T-helper 2 cell treated with Interferon-gamma antibody and Interleukin-4, amounts not matched to agents 5 μg/mL and 100 μg/mL, for 36 hours (primary cell): ENCODE data around the gene MRPL11.
"Not testable (repeated sequence)": the region's sequence is repeated elsewhere in the genome, so short reads cannot be mapped to it uniquely, and the experiment has no call there.

Source experiments
- DNase-seq: peaks from one replicate; pipeline ENCODE4 v3.0.0; 2021; ENCODE audit warnings: low spot score
- H3K27ac Mint-ChIP-seq: one replicate; pipeline ENCODE4 v1.8.0; 2021; ENCODE audit warnings: mild to moderate bottlenecking, mixed read lengths
- H3K27me3 Mint-ChIP-seq: one replicate; pipeline ENCODE4 v1.8.0; 2021; ENCODE audit warnings: low read depth, mixed read lengths
- H3K36me3 Mint-ChIP-seq: one replicate; pipeline ENCODE4 v1.8.0; 2021; ENCODE audit warnings: low read depth, mixed read lengths
- H3K4me1 Mint-ChIP-seq: one replicate; pipeline ENCODE4 v1.8.0; 2021; ENCODE audit warnings: low read depth, mixed read lengths
- H3K4me3 Mint-ChIP-seq: one replicate; pipeline ENCODE4 v1.8.0; 2022; ENCODE audit warnings: mild to moderate bottlenecking, moderate library complexity, mixed read lengths
- H3K9me3 Mint-ChIP-seq: one replicate; pipeline ENCODE4 v1.8.0; 2021; ENCODE audit warnings: mixed read lengths

Gene MRPL11

DNA sequence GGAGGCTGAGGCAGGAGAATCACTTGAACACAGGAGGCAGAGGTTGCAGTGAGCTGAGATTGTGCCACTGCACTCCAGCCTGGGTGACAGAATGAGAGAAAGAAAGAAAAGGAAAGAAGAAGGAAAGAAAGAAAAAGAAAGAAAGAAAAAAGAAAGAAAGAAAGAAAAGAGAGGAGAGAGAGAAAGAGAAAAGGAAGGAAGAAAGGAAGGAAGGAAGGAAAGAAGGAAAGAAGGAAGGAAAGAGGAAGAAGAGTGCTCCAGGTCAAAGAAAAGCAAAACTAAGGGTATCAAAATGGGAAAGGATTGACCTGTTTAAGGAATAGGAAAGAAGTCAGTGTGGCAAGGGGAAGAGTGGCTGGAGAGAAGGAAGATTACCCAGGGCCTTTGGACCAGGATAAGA lies 7.4 kb downstream of the MRPL11 start:
- peaks cover 18% of the 10 kb centered on the region for H3K36me3 Mint-ChIP-seq
- not testable (repeated sequence) for H3K27me3 Mint-ChIP-seq, H3K4me3 Mint-ChIP-seq, H3K9me3 Mint-ChIP-seq, DNase-seq, H3K4me1 Mint-ChIP-seq, H3K27ac Mint-ChIP-seq

- no peaks in the 10 kb centered on the region for H3K27me3 Mint-ChIP-seq
- H3K36me3 Mint-ChIP-seq, result peaks cover 9% of the 10 kb centered on the region
- H3K9me3 Mint-ChIP-seq, result no peaks in the 10 kb centered on the region
- no peak overlapping the region for H3K4me3 Mint-ChIP-seq
- peak; percentile 63 for DNase-seq
- H3K27ac Mint-ChIP-seq, result no peak overlapping the region
- H3K4me1 Mint-ChIP-seq, result no peaks in the 10 kb centered on the region
Observed at GRCh38 chr11:66429983-66430602, 8.6 kb downstream of the MRPL11 start.

GRCh38 chr11:66428933-66429332 lies 9.7 kb downstream of the MRPL11 start:
- H3K9me3 Mint-ChIP-seq, result no peaks in the 10 kb centered on the region

DNA sequence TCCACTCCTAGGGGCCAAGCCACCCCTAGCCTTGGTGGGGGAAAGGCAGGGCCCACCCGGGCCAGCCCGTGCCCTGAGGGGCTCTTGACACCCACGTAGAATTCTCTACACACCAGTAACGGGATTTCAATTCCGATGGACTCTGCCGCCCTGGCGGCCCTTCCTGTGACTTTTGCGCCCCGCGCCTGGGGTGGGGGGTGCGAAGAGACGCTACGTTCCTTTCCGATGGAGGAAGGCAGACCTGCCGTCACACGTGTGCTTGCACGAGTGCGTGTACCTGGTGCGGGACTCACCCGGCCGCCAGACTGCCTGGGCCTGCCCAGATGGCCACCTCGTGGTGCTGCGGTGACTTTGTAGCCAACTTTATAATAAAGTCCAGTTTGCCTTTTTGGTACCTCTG lies 12.3 kb downstream of the MRPL11 start:
- Mint-ChIP-seq H3K36me3 (no peaks in the 10 kb centered on the region), H3K4me3 (no peak overlapping the region), H3K4me1 (no peaks in the 10 kb centered on the region), H3K27ac (no peak overlapping the region), H3K9me3 (no peaks in the 10 kb centered on the region), H3K27me3 (peaks cover 4% of the 10 kb centered on the region)
- no peak for DNase-seq

More at GRCh38 chr11:66428933-66429332, 9.7 kb downstream of the MRPL11 start:
- Mint-ChIP-seq H3K4me1 (no peaks in the 10 kb centered on the region), H3K36me3 (peaks cover 6% of the 10 kb centered on the region), H3K27ac (no peak overlapping the region), H3K27me3 (no peaks in the 10 kb centered on the region), H3K4me3 (no peak overlapping the region)
- no peak for DNase-seq

DNA sequence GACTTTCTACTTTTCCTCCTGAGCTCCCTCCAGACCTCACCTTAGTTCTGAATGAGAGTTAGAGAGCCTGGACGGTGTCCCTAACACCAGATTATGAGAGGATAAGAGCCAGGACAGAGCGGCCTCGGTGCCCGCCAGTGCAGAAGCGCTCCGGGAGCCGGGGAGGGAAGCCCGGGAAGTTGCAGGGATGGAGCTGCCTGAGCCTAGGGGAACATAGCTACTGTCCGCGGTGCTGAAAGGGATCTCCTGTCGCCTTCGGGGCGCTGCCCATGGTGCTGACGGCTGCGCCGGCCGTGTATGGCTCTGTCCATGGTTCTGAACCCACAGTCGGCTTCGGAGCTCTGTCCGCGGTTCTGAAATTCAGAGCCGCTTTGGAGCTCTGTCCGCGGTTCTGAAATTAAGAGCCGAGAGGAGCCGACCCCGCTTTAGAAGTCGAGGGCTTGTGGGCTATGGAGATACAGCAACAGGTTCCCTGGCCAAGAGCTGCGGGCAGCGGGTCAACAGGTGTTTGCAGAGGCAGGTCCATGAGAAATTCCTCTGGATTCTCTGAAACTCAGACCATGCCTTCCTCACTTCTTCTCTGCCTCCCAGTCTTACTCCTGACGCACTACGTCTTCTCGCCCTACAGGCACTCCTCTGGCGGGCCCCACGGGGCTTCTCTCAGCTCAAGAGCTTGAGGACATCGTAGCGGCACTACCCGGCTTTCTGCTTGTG lies 17.0 kb downstream of the MRPL11 start:
- peak; percentile 84 for DNase-seq
- H3K9me3 Mint-ChIP-seq, result no peaks in the 10 kb centered on the region
- no peak overlapping the region for H3K27ac Mint-ChIP-seq
- no peaks in the 10 kb centered on the region for H3K36me3 Mint-ChIP-seq
- H3K4me1 Mint-ChIP-seq, result peaks cover 8% of the 10 kb centered on the region
- H3K4me3 Mint-ChIP-seq, result no peak overlapping the region
- peaks cover 22% of the 10 kb centered on the region for H3K27me3 Mint-ChIP-seq

DNA sequence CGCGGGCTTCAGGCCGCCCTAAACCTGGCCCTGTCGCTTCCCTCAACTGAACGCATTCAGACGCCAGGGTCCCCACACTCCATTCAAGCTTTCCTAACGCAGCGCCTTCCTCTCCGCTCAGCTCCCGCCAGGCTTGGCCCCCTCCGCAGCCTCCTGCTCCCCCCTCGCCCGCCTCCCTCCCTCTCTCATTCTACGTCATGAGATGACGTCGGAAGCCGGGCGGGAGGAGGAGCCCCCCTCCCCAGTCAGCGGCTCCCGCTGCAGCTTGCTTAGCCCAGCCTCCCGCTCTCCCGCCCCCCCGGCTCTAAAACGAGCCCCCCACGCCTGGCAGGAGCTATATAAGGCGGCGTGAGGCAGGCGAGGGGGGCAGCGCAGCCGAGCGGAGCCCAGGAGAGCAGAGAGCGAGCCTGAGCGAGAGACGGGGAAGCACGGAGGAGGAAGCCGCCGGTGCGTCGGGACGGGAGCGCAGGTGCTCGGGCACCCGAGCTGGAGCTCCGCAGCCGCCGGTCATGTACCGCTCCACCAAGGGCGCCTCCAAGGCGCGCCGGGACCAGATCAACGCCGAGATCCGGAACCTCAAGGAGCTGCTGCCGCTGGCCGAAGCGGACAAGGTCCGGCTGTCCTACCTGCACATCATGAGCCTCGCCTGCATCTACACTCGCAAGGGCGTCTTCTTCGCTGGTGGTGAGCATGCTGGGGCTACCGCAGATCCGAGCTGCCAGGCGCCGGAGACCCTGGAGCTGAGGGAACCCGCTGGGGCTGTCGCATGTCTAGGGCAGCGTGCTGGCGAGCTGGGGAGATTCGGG lies 17.8 kb downstream of the MRPL11 start, which contains the start of gene NPAS4:
TSS of gene NPAS4 (plus strand) at position 365 of the 806 bp plus-strand sequence. CDS start at position 510, 145 bp downstream.
- no peak within 1 kb of the TSS for H3K4me3 Mint-ChIP-seq
- H3K36me3 Mint-ChIP-seq, result no peaks in the 10 kb centered on the region
- DNase-seq, result no peak
- H3K27me3 Mint-ChIP-seq, result peaks cover 22% of the 10 kb centered on the region
- H3K4me1 Mint-ChIP-seq, result peaks cover 8% of the 10 kb centered on the region
- no peak within 1 kb of the TSS for H3K27ac Mint-ChIP-seq
- no peaks in the 10 kb centered on the region for H3K9me3 Mint-ChIP-seq

- H3K27ac Mint-ChIP-seq, result no peak overlapping the region
- peaks cover 29% of the 10 kb centered on the region for H3K27me3 Mint-ChIP-seq
- H3K4me1 Mint-ChIP-seq, result peaks cover 8% of the 10 kb centered on the region
- H3K36me3 Mint-ChIP-seq, result no peaks in the 10 kb centered on the region
- no peaks in the 10 kb centered on the region for H3K9me3 Mint-ChIP-seq
- DNase-seq, result no peak
- no peak overlapping the region for H3K4me3 Mint-ChIP-seq
Observed at GRCh38 chr11:66419825-66420224, 18.8 kb downstream of the MRPL11 start.

- no peak for DNase-seq
- no peak overlapping the region for H3K4me3 Mint-ChIP-seq
- peaks cover 8% of the 10 kb centered on the region for H3K4me1 Mint-ChIP-seq
- H3K27me3 Mint-ChIP-seq, result peaks cover 33% of the 10 kb centered on the region
- H3K36me3 Mint-ChIP-seq, result no peaks in the 10 kb centered on the region
- H3K9me3 Mint-ChIP-seq, result no peaks in the 10 kb centered on the region
- no peak overlapping the region for H3K27ac Mint-ChIP-seq
Observed at GRCh38 chr11:66418986-66419308, 19.7 kb downstream of the MRPL11 start.

DNA sequence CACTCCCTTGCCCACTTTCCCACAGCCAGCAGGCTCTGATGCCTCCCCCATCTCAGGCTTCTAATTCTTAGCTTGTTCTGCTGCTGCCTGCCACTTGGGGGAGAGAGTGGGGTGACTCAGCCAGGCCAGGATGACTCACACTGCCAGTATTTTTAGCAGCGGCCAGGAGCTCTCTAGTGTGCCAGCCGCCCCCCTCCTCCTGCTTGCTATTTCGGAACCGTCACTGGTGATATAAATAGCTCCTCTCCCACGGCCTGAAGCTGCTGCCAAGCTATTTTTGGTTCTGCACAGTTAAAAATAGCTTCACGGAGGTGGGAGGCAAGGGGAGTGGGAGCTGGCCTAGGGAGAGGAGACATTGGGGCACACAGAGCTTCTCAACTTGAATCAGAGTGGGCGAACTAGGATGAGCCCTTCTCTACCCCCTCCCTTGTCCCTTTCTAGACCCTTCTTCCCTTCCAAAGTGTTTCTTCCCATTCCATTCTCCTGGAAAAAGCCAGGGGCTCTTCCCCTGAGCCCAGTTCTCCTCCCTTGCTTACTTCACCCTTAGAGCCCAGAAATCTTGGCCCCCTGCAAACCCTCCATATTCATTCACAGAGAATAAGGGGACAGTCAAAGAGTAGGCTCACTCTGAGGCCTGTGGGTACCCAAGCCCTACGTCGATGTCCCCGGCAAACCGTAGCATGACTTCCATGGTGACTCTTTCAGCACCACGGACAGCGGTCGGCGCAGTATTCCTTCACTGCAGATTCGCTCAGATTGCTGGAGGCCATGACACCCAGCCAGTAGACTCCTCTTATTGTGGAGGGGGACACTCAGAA lies 20.3 kb downstream of the MRPL11 start:
- peak; percentile 78 for DNase-seq
- Mint-ChIP-seq H3K36me3 (no peaks in the 10 kb centered on the region), H3K27ac (no peak overlapping the region), H3K4me3 (no peak overlapping the region), H3K4me1 (peaks cover 8% of the 10 kb centered on the region), H3K27me3 (peaks cover 33% of the 10 kb centered on the region), H3K9me3 (no peaks in the 10 kb centered on the region)

DNA sequence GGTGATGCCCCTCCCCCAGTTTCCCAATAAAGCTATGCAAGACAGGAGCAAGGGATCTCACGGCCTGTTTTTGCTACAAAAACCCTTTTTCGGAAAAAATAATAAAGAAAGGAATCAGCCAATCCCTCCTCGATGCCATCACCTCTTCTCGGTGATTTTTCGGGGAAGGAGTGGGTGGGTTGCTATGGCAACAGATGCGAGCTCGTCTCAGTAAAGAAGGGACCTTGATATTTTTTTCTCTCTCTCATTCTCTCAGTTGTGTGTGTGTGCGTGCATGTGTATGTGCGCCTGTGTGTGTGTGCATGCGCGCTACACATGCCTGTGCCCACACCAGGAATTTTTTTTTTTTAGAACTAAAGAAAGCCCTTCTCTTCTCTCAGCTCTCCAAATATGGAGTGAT lies 21.6 kb downstream of the MRPL11 start:
- peak; percentile 35 for DNase-seq
- H3K36me3 Mint-ChIP-seq, result no peaks in the 10 kb centered on the region
- peaks cover 8% of the 10 kb centered on the region for H3K4me1 Mint-ChIP-seq
- H3K27me3 Mint-ChIP-seq, result peaks cover 33% of the 10 kb centered on the region
- no peaks in the 10 kb centered on the region for H3K9me3 Mint-ChIP-seq
- no peak overlapping the region for H3K27ac Mint-ChIP-seq
- no peak overlapping the region for H3K4me3 Mint-ChIP-seq

DNA sequence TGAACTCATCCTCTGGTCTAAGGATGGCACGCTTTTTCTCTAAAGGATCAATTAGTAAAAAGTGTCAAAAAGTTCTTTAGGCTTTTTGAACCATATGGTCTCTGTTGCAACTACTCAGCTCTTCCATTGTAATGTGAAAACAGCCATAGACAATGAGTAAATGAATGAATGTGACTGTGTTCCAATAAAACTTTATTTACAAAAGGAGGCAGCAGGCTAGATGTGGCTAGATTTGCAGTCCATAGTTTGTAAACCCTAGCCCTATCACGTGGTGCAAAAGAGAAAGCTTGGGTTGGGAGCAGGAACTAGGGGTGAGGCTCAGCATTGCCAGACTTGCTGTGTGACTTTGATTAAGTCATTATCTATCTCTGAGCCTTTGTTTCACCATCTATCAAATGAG lies 23.2 kb downstream of the MRPL11 start:
- peaks cover 28% of the 10 kb centered on the region for H3K27me3 Mint-ChIP-seq
- DNase-seq, result no peak
- H3K9me3 Mint-ChIP-seq, result no peaks in the 10 kb centered on the region
- H3K4me3 Mint-ChIP-seq, result no peak overlapping the region
- H3K36me3 Mint-ChIP-seq, result no peaks in the 10 kb centered on the region
- no peak overlapping the region for H3K27ac Mint-ChIP-seq
- peaks cover 11% of the 10 kb centered on the region for H3K4me1 Mint-ChIP-seq

DNA sequence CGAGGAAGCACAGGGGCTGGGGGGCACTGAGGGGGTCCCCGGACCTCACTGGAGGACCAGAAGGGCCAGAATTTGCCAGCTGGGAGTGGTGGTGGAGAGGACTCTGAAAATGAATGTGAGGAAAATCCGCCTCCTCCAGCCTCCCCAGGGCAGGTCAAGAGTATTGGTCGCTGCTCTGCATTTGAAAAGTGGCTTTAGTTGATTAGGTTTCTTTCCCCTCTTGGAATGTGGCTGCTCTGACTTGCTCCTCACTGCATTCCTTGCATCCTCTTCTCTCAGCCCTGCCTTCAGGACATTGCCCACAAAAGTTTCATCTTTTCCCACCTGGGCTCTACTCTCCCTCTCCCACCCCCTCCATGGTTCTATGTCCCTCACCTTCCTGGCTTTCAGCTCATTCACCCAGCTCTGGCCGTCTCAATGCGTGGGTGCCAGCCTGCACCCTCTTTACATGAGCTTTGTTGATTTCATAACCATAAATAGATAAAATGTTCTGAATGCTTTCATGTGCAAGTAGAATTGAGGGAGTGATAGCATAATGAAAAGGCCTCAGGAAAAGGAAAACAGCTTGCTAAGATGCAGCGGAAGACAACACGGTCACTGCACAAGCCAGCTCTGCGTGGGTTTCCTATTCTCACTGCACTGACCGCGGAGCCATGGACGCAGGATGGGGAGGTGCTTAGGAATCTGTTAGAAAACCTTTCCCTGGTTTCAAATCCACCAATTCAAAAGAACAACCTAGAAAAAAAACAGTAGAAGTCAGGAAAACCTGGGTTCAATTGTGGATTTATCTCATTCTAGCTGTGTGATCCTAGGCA lies 24.3 kb downstream of the MRPL11 start:
- no peak overlapping the region for H3K27ac Mint-ChIP-seq
- H3K4me3 Mint-ChIP-seq, result no peak overlapping the region
- H3K36me3 Mint-ChIP-seq, result no peaks in the 10 kb centered on the region
- H3K27me3 Mint-ChIP-seq, result peaks cover 23% of the 10 kb centered on the region
- peaks cover 12% of the 10 kb centered on the region for H3K4me1 Mint-ChIP-seq
- no peak for DNase-seq
- no peaks in the 10 kb centered on the region for H3K9me3 Mint-ChIP-seq

DNA sequence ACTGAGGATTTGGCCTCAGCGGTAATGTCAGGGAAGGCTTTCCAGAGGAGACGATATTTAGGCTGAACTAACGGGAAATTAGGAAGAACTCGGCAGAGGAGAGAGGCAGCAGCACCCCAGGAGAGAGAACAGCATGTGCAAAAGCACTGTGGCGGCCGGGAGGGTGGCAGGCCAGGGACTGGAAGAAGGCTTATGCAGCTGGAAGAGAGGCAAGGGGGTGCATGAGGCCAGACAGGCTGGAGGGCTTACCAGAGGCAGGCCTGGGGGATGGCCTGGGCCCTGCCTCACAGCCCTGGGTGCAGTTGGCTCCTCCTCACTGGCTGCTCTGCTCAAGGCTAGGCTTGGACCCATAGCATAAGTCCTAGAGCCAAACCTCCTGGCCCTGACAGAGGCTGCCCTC lies 25.5 kb downstream of the MRPL11 start:
- no peak overlapping the region for H3K27ac Mint-ChIP-seq
- no peaks in the 10 kb centered on the region for H3K9me3 Mint-ChIP-seq
- DNase-seq, result no peak
- no peaks in the 10 kb centered on the region for H3K36me3 Mint-ChIP-seq
- H3K27me3 Mint-ChIP-seq, result peaks cover 17% of the 10 kb centered on the region
- no peak overlapping the region for H3K4me3 Mint-ChIP-seq
- H3K4me1 Mint-ChIP-seq, result peaks cover 8% of the 10 kb centered on the region
